KMS-11 (cell line): Measurements from ENCODE around the gene CMSS1.

Experiments
- H2AFZ ChIP-seq: fragments of 200-600 bp; sonication (generic); 2 replicates; pipeline ENCODE4 v1.6.1; 2016; ENCODE audit warnings: antibody characterized with exemption, mixed run types, low read depth
- H3K27ac ChIP-seq: fragments of 200-600 bp; sonication (generic); 2 replicates; pipeline ENCODE4 v1.6.1; 2016; ENCODE audit warnings: mild to moderate bottlenecking, mixed run types
- H3K27me3 ChIP-seq: fragments of 200-600 bp; sonication (generic); 2 replicates; pipeline ENCODE4 v1.6.1; 2017; ENCODE audit warnings: mild to moderate bottlenecking, low read depth, mixed run types, moderate library complexity; ENCODE audit not compliant: insufficient read depth
- H3K36me3 ChIP-seq: fragments of 200-600 bp; sonication (generic); 2 replicates; pipeline ENCODE4 v1.6.1; 2017; ENCODE audit warnings: mild to moderate bottlenecking, mixed run types; ENCODE audit not compliant: insufficient read depth
- H3K4me1 ChIP-seq: fragments of 200-600 bp; sonication (generic); 2 replicates; pipeline ENCODE4 v1.6.1; 2016; ENCODE audit warnings: mild to moderate bottlenecking, low read depth, mixed run types; ENCODE audit not compliant: poor library complexity, severe bottlenecking
- H3K4me2 ChIP-seq: fragments of 200-600 bp; sonication (generic); 2 replicates; pipeline ENCODE4 v1.7.0; 2016; ENCODE audit warnings: mild to moderate bottlenecking, mixed run types
- H3K4me3 ChIP-seq: fragments of 200-600 bp; sonication (generic); IDR thresholded peaks from 2 replicates; pipeline ENCODE4 v1.6.1; 2017; ENCODE audit warnings: low read depth, low read length, mixed read lengths; ENCODE audit not compliant: insufficient read depth
- H3K79me2 ChIP-seq: fragments of 200-600 bp; sonication (generic); 2 replicates; pipeline ENCODE4 v1.6.1; 2016; ENCODE audit warnings: low read depth, mixed run types; ENCODE audit not compliant: insufficient read depth
- H3K9ac ChIP-seq: fragments of 200-600 bp; sonication (generic); 2 replicates; pipeline ENCODE4 v1.6.1; 2016; ENCODE audit warnings: mild to moderate bottlenecking, mixed run types
- H4K20me1 ChIP-seq: fragments of 200-600 bp; sonication (generic); 2 replicates; pipeline ENCODE4 v1.6.1; 2016; ENCODE audit warnings: mild to moderate bottlenecking, mixed run types; ENCODE audit not compliant: insufficient read depth
- TF ChIP-seq, protein P1 (sequence below): fragments of 200-600 bp; sonication (generic); conservative IDR thresholded peaks from 2 replicates; pipeline ENCODE4 v1.6.1; 2017; ENCODE audit warnings: low read depth, mild to moderate bottlenecking, antibody characterized with exemption, low read length, moderate library complexity, mixed read lengths

CMSS1 gene

DNA sequence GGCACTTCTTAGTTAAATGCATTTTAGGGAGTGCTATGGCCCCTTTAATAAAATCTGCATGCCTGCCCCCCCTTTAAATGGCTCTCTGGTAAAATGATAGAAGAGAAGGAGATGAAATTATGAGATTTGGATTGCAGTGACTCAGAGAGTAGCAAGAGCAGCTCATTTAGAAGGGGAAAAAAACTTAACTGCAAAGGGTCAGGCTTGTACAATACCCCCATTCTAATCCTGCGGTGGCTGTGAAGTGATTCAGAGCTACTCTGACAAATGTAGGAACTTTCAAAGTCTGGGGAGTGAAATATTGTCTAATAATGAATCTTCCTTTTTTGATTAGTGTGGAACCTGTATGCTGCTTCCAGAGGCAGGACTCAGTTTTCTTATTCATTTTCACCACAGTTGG lies 399.1 kb downstream of the CMSS1 start:
- H3K9ac ChIP-seq, result no peak overlapping the region

DNA sequence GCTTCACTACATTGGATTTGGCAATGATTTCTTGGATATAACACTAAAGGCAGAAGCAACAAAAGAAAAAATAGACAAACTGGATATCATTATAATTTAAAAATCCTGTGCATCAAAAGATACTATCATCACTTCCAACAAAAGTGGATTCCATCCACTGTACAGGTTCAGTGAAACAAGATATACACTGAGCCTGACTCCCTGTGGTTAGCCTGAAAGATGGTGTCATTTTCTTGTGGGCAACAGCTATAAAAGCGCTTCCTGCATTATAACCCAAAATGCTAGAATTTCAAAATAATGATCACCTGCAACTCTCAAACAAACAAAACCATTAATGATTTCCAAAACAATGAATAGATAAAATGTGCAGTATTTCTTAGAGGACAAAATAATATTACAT lies 403.5 kb downstream of the CMSS1 start:
- TF ChIP-seq, protein P1, sequence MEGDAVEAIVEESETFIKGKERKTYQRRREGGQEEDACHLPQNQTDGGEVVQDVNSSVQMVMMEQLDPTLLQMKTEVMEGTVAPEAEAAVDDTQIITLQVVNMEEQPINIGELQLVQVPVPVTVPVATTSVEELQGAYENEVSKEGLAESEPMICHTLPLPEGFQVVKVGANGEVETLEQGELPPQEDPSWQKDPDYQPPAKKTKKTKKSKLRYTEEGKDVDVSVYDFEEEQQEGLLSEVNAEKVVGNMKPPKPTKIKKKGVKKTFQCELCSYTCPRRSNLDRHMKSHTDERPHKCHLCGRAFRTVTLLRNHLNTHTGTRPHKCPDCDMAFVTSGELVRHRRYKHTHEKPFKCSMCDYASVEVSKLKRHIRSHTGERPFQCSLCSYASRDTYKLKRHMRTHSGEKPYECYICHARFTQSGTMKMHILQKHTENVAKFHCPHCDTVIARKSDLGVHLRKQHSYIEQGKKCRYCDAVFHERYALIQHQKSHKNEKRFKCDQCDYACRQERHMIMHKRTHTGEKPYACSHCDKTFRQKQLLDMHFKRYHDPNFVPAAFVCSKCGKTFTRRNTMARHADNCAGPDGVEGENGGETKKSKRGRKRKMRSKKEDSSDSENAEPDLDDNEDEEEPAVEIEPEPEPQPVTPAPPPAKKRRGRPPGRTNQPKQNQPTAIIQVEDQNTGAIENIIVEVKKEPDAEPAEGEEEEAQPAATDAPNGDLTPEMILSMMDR, result no peak
- no peaks in the 10 kb centered on the region for H3K27me3 ChIP-seq
- H3K79me2 ChIP-seq, result no peaks in the 10 kb centered on the region
- no peak overlapping the region for H3K27ac ChIP-seq
- no peaks in the 10 kb centered on the region for H4K20me1 ChIP-seq
- H3K4me1 ChIP-seq, result peaks cover 5% of the 10 kb centered on the region
- no peak overlapping the region for H3K9ac ChIP-seq
- H3K4me2 ChIP-seq, result no peak overlapping the region
- H3K36me3 ChIP-seq, result no peaks in the 10 kb centered on the region
- no peak overlapping the region for H2AFZ ChIP-seq
- H3K4me3 ChIP-seq, result no peak overlapping the region

More for the DNA sequence above, 399.1 kb downstream of the CMSS1 start:
- no peaks in the 10 kb centered on the region for H3K27me3 ChIP-seq
- H3K79me2 ChIP-seq, result no peaks in the 10 kb centered on the region
- H2AFZ ChIP-seq, result no peak overlapping the region
- no peaks in the 10 kb centered on the region for H3K36me3 ChIP-seq
- TF ChIP-seq, protein P1, result no peak
- peaks cover 5% of the 10 kb centered on the region for H3K4me1 ChIP-seq
- H3K4me3 ChIP-seq, result no peak overlapping the region
- H3K4me2 ChIP-seq, result no peak overlapping the region
- no peaks in the 10 kb centered on the region for H4K20me1 ChIP-seq
- H3K27ac ChIP-seq, result no peak overlapping the region

DNA sequence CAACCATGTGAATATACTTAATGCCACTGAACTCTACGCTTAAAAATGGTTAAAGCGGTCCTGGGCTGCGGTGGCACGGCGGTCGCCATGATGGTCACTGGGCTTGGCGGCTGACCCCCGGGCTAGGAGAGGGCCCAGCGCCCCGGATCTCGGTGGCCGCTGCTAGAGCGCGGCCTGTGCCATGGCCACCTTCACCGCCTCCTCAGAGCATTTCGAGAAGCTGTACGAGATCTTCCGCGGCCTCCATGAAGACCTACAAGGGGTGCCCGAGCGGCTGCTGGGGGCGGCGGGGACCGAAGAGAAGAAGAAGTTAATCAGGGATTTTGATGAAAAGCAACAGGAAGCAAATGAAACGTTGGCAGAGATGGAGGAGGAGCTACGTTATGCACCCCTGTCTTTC lies 407.5 kb downstream of the CMSS1 start:
- no peaks in the 10 kb centered on the region for H3K36me3 ChIP-seq
- H3K27me3 ChIP-seq, result no peaks in the 10 kb centered on the region
- peaks cover 5% of the 10 kb centered on the region for H3K4me1 ChIP-seq
- no peaks in the 10 kb centered on the region for H4K20me1 ChIP-seq
- H3K79me2 ChIP-seq, result no peaks in the 10 kb centered on the region
- H3K9ac ChIP-seq, result no peak overlapping the region
- no peak overlapping the region for H2AFZ ChIP-seq
- H3K27ac ChIP-seq, result no peak overlapping the region
- no peak overlapping the region for H3K4me2 ChIP-seq
- H3K4me3 ChIP-seq, result no peak overlapping the region
- TF ChIP-seq, protein P1, result no peak

DNA sequence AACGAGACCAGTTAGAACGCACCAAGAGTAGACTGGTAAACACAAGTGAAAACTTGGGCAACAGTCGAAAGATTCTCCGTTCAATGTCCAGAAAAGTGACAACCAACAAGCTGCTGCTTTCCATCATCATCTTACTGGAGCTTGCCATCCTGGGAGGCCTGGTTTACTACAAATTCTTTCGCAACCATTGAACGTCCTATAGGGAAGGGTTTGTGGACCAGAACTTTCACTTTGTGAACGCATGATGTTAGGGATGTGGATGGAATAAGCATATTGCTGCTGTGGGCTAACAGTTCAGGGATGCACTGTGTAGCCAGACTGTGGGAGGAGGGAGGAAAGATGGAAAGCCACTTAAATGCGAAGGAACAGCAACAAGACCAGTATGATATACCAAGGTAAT lies 408.2 kb downstream of the CMSS1 start:
- H3K27ac ChIP-seq, result no peak overlapping the region
- no peak overlapping the region for H3K4me3 ChIP-seq
- TF ChIP-seq, protein P1, result no peak
- H3K27me3 ChIP-seq, result no peaks in the 10 kb centered on the region
- H3K4me1 ChIP-seq, result peaks cover 5% of the 10 kb centered on the region
- no peaks in the 10 kb centered on the region for H3K36me3 ChIP-seq
- no peak overlapping the region for H3K4me2 ChIP-seq
- H4K20me1 ChIP-seq, result no peaks in the 10 kb centered on the region
- H3K79me2 ChIP-seq, result no peaks in the 10 kb centered on the region
- H2AFZ ChIP-seq, result no peak overlapping the region
- no peak overlapping the region for H3K9ac ChIP-seq
